Right lobe of liver (tissue), 6 donors: ENCODE results near the gene U2AF1. TPM values are rescaled to one million over a fixed set of nuclear protein-coding genes. Genes with fewer than 3 reads are reported as not detected.
"Not testable (repeated sequence)": the region's sequence is repeated elsewhere in the genome, so short reads cannot be mapped to it uniquely, and the experiment has no call there.

ENCODE experiments used
- ATAC-seq, 4 donors: fragments of 200-7000 bp; cut with Tn5 transposase; one replicate each; pipeline ENCODE4 v1.9.1; 2020; ENCODE audit warnings: mild to moderate bottlenecking in 4 of 4, moderate library complexity in 4 of 4
- DNase-seq, 3 donors: peaks; one replicate each; pipeline ENCODE4 v3.0.0-alpha.2; 2020
- H3K27ac ChIP-seq, 3 donors: fragments of 200-600 bp; one replicate each; pipeline ENCODE4 v1.8.0; 2022
- H3K27me3 ChIP-seq, 2 donors: fragments of 200-600 bp; one replicate each; pipeline ENCODE4 v1.8.0; 2022
- H3K36me3 ChIP-seq, 4 donors: fragments of 200-600 bp; sonication (generic) in 1 of 4; one replicate each; pipeline versions ENCODE4 v1.5.1 to v1.8.0; 2017 to 2022; ENCODE audit warnings: control low read depth in 1 of 4
- H3K4me1 ChIP-seq, 4 donors: fragments of 200-600 bp; sonication (generic) in 1 of 4; one replicate each; pipeline versions ENCODE4 v1.5.1 to v1.8.0; 2017 to 2022; ENCODE audit warnings: control low read depth in 1 of 4
- H3K4me3 ChIP-seq, 3 donors: fragments of 200-600 bp; one replicate each; pipeline ENCODE4 v1.8.0; 2022
- H3K9me3 ChIP-seq, 4 donors: fragments of 200-600 bp; sonication (generic) in 1 of 4; one replicate each; pipeline versions ENCODE4 v1.5.1 to v1.8.0; 2017 to 2022; ENCODE audit warnings: control low read depth in 1 of 4
- WGBS: methylation state at CpG from one replicate; pipeline ENCODE4 v1.1.6; 2018; ENCODE audit warnings: low coverage, low lambda C conversion rate; ENCODE audit not compliant: insufficient coverage; ENCODE audit errors: missing lambda C conversion rate; 5-methylcytosine and 5-hydroxymethylcytosine counted together
- intact Hi-C, 2 donors: fragments of 100-400 bp; cut with DNase I; formaldehyde crosslinking; loops; one replicate each; pipeline versions ENCODE4 v1.11.2 to v1.14.1; 2022
- total RNA-seq, 6 experiments: library from RNA; depleted of rRNA in 2 of 6; stranded (reverse); fragments of >200 nt in 2 of 6; fragmentation: NEBNext Ultra II Directional in 3 of 6; extraction: Animal tissue kit (Norgen Biotek cat#: 25700) in 3 of 6; gene quantifications; one replicate each; pipeline versions ENCODE4 v1.1.0 to v1.2.4, GENCODE V29; 2016 to 2023
- donor health status: DM: no; HTN: yes; CAD: no.
- donor health status: DM: no; HTN: no; CAD: no.
- donor health status: DM: no; HTN: no; CAD: no.
- donor health status: DM: no; HTN: yes; CAD: no.
- donor health status: DM: no; HTN: yes; CAD: no.

The U2AF1 gene
- total RNA-seq, 6 experiments from 2014 or later = 9.6 to 18.6 (median 14.0) TPM

GRCh38 chr21:43062955-43063664, 44.3 kb downstream of the U2AF1 start:
- H3K9me3 ChIP-seq, intact Hi-C loops, H3K4me3 ChIP-seq, H3K27me3 ChIP-seq, H3K4me1 ChIP-seq, H3K27ac ChIP-seq, H3K36me3 ChIP-seq, ATAC-seq: not testable (repeated sequence)
- DNase-seq = peak in 1 of 3 donors; percentile 21
- no CpG with 5 or more reads among the region's 28 CpGs for WGBS

GRCh38 chr21:43053112-43053511, 54.3 kb downstream of the U2AF1 start:
- ATAC-seq = peak in 2 of 4 donors; percentile 11 to 56
- intact Hi-C loops, H3K27ac ChIP-seq, H3K36me3 ChIP-seq, DNase-seq, H3K4me3 ChIP-seq, H3K27me3 ChIP-seq, H3K4me1 ChIP-seq, H3K9me3 ChIP-seq: not testable (repeated sequence)
- WGBS = no CpG with 5 or more reads among the region's 13 CpGs

- peak overlapping the region in 1 of 3 donors; percentile 40 for H3K27ac ChIP-seq
- H3K36me3 ChIP-seq, H3K4me3 ChIP-seq, intact Hi-C loops, H3K4me1 ChIP-seq, H3K9me3 ChIP-seq, H3K27me3 ChIP-seq, DNase-seq: not testable (repeated sequence)
- peak; percentile 21 to 52 (median 43) for ATAC-seq
- WGBS = 20% methylated on average over 1 of the region's 21 CpGs
Observed at GRCh38 chr21:43045876-43046821, 61.2 kb downstream of the U2AF1 start.

DNA sequence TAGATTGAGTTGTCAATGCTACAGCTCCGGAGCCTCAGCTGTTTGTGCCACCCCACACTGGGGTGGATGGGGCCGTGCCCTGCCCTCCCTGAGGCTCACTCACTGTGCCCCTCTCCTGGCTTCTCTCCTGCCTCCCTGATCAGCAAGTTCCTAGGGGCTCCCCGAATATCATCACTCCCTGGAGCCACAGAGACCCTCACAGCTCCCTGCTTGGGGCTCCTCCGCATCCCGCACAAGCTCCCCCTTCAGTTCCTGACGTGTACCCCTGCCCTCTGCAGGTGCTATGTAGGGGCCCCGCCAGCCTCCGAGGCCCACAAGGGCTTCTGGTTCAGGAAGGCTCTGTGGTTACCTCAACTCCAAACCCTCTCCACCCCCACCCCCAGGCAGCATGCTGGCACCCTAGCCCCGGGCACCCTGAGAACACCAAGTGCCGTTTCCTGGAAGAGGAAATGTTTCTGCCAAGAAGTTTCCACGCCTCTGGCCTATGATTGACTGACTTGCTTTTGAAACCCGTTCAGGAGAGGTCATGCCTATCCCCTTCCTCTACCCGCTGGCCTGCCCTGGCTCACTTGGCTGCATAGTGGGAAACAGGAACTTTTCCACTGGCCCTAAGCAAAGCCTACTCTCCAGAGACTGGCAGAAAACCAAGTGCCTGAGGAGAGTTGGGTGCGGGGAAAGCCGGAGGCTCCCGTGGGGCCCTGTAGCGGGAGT, 62.0 kb downstream of the U2AF1 start:
- H3K9me3 ChIP-seq, H3K4me1 ChIP-seq, intact Hi-C loops, H3K27me3 ChIP-seq, H3K4me3 ChIP-seq, DNase-seq, H3K36me3 ChIP-seq: not testable (repeated sequence)
- WGBS = no CpG with 5 or more reads among the region's 17 CpGs
- H3K27ac ChIP-seq = peak overlapping the region in 1 of 3 donors; percentile 47
- peak; percentile 66 to 83 (median 72) for ATAC-seq

- WGBS = no CpG with 5 or more reads among the region's 14 CpGs
- H3K27me3 ChIP-seq, H3K27ac ChIP-seq, H3K4me3 ChIP-seq, H3K4me1 ChIP-seq, H3K9me3 ChIP-seq, intact Hi-C loops, DNase-seq, H3K36me3 ChIP-seq: not testable (repeated sequence)
- ATAC-seq = peak in 1 of 4 donors; percentile 4
Observed at GRCh38 chr21:43044547-43044946, 62.8 kb downstream of the U2AF1 start.

GRCh38 chr21:43043291-43043690, 64.1 kb downstream of the U2AF1 start:
- H3K9me3 ChIP-seq, ATAC-seq, DNase-seq, intact Hi-C loops, H3K4me1 ChIP-seq, H3K4me3 ChIP-seq, H3K36me3 ChIP-seq, H3K27me3 ChIP-seq, H3K27ac ChIP-seq: not testable (repeated sequence)
- WGBS = 100% methylated on average over 1 of the region's 14 CpGs

Other genes with a start within 250 kb of the U2AF1 start
- gene WDR4, start 228.0 kb downstream of the U2AF1 start, total RNA-seq = 10 to 100 TPM in 1 of 6 experiments, 1 to 10 TPM in 5; 6.3 to 10.5 (median 8.0) TPM
- 10 to 100 TPM; 18.9 to 39.1 (median 23.6) TPM for gene NDUFV3, start 214.3 kb downstream of the U2AF1 start, total RNA-seq
- under 1 TPM in 2 of 6 experiments, not detected in 4; 0.09 to 0.10 TPM for gene ERVH48-1, start 181.9 kb downstream of the U2AF1 start, total RNA-seq
- 1 to 10 TPM; 6.2 to 9.5 (median 7.4) TPM for gene PKNOX1, start 133.0 kb downstream of the U2AF1 start, total RNA-seq
- gene CBS, start 31.7 kb downstream of the U2AF1 start, total RNA-seq = 100 to 1,000 TPM in 4 of 6 experiments, 10 to 100 TPM in 2; 63.5 to 355 (median 222) TPM
- 10 to 100 TPM in 2 of 6 experiments, under 1 TPM in 2, not detected in 2; 0.80 to 17.2 (median 5.7) TPM for gene CRYAA, start 61.4 kb upstream of the U2AF1 start, total RNA-seq